ENCODE results near the gene BBS9. TPM values are rescaled to one million over a fixed set of nuclear protein-coding genes. Genes with fewer than 3 reads are reported as not detected.
"Not testable (repeated sequence)": the region's sequence is repeated elsewhere in the genome, so short reads cannot be mapped to it uniquely, and the experiment has no call there.

Gene BBS9
- total RNA-seq, 1 donor from 2014 or later, result 8.8 TPM

DNA sequence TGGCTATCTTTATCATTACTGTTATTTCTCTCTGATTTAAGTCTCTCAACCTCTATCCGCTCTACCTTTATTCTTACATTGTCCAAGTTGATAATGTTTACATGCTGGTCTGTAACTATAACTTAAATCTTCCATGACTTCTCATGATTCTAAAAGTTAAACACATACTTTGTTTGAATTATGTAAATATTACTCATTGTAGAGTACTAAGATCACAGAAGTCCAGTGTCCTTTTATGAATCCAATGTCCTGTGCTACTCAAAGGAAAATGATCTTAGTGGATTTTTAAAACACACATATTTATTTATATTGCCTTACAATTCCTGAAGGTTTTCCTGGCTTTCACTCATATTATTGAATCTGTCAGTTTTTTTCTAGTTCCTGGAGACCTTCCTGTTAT, 70.9 kb downstream of the BBS9 start:
- ATAC-seq, result no peak

DNA sequence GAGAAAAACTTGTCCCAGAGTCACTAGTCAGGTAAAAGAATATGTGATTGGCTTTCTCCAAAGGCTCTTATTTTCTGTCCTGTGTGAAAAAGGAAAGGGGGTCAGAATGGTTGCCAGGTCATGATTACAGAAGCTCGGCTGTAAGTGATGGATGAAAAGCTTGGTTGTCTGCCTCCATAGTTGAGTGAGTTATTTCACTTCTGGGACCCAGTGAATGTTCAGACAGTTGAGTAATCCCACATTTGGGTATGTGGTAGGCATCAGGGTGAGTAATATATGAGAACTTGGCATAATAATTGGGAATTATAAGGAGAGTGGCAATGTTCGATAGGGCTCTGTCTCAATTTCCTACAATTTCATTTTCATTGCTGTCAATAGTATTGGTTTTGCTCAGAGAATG, 72.5 kb downstream of the BBS9 start:
- no peak for ATAC-seq

DNA sequence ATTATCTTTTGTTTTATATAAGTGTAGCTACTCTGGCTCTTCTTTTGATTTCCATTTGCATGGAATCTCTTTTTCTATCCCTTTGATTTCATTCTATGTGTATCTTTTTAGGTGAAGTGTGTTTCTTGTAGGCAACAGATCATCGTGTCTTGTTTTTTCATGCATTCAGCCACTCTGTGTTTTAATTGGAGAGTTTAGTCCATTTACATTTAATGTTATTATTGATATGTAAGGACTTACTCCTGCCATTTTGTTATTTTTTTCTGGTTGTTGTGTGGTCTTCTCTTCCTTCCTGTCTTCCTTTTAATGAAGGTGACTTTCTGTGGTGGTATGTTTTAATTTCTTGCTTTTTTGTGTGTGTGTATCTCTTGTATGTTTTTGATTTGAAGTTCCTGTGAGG, 81.6 kb downstream of the BBS9 start:
- ATAC-seq, result no peak

DNA sequence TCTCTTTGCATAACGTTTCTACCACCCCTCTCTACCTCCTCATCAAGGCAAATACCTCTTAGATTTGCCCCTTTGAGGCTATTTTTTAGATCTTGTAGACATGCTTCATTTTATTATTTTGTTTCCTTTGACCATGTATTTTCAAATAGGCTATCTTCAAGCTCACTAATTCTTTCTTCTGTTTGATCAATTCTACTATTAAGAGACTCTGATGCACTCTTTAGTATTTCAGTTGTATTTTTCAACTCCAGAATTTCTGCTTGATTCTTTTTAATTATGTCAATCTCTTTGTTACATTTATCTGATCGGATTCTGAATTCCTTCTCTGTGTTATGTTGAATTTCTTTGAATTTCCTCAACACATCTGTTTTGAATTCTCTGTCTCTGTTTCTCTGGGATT, 82.8 kb downstream of the BBS9 start:
- ATAC-seq, result no peak

DNA sequence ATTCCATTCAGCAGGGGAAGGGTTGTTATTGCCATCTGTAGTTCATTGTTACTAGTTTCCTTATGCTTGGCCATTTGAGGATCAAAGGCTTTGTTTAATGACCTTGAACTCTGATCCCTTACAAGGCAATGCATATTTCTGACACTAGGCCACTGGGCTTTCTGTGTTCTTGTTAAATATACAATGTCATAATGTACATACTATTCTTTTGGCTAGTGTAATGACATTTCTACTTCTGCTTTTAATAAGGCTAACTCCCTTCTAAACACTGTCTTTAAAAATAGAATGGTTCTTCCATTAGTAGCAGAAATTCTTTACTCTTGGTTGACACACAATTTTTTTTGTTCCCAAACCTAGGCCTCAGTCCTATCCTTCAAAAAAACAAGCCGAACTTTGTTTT, 86.6 kb downstream of the BBS9 start:
- no peak for ATAC-seq

DNA sequence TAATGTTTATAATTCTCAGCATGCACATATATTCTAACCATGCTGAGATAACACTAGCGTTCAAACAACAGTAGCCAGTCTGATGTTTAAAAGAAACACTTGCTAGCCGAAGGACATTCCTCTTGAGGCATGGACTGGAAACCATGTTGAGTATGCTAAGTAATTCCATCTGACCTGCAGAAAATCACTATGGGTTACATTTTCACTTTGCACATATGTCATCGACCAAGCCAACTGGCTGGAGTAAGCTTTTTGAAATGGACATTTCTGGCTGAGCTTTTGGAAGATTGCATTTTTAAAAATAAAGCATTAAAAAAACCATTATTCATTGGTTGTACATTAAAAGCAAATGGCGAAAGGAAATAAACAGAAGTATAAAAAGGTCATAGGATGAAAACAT, 88.2 kb downstream of the BBS9 start:
- ATAC-seq, result no peak

DNA sequence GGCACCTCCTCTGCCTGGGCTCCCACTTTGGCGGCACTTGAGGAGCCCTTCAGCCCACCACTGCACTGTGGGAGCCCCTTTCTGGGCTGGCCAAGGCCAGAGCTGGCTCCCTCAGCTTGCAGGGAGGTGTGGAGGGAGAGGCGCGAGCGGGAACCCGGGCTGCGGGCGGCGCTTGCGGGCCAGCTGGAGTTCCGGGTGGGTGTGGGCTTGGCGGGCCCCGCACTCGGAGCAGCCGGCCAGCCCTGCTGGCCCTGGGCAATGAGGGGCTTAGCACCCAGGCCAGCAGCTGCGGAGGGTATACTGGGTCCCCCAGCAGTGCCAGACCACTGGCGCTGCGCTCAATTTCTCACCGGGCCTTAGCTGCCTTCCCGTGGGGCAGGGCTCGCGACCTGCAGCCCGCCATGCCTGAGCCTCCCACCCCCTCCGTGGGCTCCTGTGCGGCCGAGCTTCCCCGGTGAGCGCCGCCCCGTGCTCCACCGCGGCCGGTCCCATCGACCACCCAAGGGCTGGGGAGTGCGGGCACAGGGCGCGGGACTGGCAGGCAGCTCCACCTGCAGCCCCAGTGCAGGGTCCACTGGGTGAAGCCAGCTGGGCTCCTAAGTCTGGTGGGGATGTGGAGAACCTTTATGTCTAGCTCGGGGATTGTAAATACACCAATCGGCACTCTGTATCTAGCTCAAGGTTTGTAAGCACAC, 89.6 kb downstream of the BBS9 start:
- ATAC-seq, result not testable (repeated sequence)

DNA sequence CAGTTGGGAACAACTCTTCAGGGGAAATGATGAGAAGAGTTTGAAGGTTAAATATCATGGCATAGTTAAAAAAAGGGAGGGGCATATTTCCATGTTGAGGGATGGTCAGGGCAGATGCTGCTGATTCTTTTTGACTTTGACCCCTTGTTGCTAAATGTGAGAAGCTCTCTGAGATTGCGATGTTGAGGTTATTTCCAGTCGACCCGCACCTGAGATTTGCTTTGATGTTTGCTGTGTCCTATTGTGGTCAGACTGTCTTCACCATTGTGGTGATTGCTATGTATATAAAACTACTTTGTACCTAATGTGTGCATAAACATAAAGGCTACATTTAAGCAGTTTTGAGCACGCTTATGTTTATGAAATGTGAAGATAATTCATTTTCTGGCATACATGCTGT, 90.9 kb downstream of the BBS9 start:
- ATAC-seq, result no peak

DNA sequence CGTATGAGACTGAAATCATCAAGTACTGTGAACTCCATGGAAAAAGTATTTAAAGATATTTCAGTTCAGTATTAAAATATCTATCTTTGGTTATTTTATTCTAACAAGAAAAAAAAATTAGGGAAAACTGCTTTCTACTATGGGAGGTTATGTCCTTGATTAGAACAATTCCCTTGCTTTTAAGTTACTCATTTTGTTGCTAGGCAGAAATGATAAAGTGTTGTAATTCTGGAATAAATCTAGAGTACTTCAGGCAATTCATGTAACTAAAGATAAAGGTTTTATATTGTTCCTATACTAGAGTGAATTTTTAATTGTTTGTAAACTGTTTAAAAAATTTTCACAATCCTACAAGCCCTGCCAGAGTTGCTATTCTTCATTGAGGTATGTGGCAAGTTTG, 92.0 kb downstream of the BBS9 start:
- no peak for ATAC-seq

DNA sequence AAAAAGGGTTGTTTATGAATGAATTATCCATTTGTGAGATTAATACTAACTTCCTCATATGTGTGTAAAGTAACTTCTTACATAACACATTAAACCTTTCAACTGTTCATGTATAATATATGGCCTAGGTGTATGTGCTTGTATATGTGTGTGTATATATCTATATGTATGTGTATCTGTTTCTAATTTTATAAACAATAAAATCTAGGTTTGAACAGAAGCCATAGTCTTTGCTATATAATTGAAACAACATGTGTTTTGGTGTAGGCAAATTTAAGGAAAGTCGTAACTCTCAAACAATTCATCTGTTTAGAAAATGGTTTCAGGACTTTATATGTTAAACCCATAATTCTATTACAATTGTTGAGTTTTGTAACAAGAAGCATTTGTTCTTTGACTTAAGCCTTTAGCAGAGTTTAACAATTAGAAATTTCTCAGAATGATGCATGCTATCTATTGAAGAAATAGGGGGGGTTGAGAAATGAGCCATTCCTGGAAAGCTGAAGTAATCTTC, 103.3 kb downstream of the BBS9 start:
- ATAC-seq, result no peak

DNA sequence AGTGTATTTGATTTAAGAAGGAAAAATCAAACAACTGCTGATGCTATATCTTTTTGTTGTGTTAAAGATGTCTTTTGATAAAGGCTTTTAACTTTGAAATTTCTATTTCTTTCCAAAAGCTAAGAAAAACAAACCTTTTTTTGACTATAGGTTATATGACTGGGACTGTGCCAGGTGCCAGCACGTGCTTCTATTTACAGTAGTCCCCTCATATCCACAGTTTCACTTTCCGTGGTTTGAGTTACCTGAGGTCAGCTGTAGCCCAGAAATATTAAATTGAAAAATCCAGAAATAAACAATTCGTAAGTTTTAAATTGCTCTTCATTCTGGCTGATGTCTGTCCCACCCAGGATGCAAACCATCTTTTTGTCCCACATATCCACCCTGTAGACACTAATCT, 104.3 kb downstream of the BBS9 start:
- no peak for ATAC-seq

DNA sequence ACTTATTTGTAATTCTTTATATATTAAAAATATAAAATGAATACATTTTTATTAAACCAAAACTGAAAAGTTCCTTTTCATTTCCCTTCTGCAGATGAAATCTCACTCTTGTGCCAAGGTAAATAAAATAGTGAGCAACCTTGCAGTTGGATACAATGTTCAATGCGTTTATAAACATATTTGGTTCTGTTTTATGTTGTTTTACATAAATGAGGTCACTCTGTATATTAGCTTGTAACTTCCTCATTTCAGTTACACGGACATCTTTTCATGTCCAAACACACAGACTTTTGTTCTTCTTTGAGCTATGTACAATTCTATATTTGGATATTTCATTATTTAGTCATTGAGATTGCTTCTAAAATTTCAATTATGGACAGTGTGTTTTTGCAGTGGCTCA, 107.7 kb downstream of the BBS9 start:
- ATAC-seq, result no peak

DNA sequence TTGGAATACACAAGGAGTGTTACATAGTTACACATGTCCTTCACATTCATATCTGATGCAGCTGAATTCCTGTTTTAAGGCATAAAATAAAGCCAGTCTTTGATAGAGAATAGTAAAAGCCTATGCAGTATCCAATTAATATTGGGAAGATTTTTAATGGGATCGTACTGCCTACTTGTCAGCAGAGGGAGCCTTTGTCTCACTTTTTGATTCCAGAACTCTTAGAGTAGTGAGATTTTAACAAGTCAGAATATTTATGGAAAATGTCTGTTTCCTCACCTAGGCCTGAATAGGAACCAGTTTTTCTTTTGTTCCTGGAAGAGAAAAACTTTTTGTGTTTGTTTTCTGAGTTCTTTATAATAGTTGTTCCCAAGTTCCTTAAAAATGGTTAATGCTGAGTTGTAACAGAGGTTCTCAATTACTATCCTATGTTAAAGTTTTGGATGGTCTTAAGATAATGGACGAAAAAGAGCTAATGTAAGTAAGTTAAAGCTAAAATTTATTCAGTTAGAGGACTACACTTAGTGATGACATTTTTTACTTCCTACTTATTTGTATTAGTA, 114.0 kb downstream of the BBS9 start:
- peak; percentile 60 for ATAC-seq

DNA sequence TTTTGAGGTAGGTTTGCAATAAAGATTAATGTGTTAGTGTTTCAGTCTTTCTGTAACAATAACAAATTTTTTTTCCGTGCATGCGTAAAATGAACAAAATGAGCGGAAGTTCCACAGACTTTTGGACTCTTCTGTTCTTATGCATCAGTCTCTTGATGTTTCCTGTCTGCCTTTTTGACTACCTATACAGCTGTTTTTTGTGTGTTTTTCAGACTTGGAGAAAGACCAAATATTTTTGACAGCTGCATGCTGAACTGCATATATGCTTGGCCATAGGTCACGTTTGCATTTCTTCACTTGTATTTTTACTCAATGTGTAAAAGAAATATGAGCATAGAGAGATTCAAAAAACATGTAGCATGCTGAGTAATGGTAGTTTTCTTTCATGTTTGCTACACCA, 119.3 kb downstream of the BBS9 start:
- ATAC-seq, result no peak

DNA sequence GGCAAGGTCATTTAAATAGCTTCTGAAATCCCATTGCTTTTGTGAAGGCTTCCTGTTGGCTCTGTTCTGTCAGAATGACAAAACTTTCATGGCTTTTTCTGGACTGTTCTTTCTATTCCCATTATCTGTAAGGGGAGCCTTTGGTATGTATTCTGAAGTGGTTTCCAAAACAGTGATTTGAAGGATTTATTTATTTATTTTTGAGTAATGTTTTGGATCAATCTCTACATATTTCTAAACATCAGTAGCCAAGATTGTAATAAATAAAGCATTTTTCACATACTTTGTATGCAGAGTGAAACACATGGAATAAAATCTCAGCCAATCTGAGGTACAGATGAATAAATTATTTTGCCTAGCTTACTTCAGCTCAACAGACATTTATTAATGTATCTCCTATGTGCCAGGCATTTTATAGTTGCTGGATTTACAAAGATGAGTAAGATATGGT, 121.1 kb downstream of the BBS9 start:
- ATAC-seq, result no peak

DNA sequence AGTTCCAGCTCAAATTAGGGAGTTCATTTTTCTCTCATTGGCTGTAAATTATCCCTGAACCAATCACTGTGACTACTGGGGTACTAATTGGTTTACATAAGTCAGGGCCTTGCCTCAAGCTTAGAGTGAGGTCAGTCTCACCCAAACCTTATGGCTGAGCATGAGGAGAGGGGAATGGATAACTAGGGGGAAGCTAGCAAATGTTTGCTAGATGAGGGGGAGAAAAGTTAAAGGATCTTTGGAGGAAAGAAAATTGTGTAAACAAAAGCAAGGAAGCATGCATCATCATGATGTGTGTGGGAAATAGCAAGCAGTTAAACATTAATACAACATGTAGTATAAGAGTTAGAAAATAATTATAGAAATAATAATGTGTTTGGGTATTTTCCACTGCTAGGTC, 121.9 kb downstream of the BBS9 start:
- ATAC-seq, result no peak

DNA sequence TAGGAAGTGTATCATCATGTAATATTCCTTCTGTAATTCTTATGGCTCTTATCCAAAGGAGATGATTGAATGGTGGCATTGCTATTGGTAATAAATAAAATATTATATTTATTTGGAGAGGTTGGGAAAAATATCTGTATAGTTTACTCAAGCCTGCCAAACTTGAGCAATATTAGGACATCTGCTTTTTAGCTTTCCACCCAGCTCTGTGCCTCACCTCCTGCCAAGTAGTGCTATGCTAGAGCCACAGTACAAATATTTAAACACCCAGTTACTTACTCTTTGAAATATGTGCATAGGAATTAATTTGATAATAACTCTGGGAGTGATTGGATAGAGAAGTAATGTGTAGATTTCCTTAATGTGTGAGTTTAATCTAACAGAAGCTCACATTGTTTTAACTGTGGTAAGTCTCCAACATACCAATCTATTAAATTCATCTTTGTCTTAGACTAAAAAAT, 129.2 kb downstream of the BBS9 start:
- no peak for ATAC-seq

DNA sequence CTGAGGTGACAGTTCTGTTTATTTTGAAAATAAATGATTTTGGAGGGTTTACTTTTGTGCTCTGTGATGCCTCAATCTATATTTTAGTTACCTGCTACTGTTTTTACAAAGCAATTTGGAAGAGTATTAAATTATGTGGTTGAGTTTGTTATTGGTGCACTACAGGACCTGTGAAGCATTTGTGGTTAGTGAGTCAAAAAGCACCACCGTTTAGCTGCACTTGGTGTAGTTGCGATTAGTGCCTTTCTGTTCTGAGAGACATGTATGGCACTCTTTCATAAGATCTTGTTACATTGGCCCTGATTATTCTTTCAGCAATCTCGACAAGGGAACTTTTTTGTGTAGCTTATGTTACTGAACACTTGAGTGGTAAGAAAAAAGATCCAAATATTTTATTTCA, 132.2 kb downstream of the BBS9 start:
- ATAC-seq, result no peak

DNA sequence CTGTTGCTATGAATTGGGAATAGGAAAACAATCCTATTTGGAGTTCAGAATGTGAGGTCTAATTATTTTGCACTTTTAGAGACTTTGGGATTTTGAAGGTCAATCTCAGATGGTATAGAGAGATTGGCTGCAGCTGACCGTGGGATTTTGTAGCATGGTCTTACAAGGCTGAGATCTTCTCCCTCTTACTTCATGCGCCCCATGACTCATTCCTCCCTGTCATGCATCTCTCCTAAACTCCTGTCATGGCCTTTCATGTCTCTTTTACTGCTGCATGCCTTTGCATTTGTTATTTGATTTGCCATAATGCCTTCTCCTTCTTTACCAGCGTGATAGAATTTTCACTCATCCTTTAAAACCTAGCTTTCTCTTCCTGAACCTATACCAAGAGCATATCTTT, 133.1 kb downstream of the BBS9 start:
- ATAC-seq, result no peak

DNA sequence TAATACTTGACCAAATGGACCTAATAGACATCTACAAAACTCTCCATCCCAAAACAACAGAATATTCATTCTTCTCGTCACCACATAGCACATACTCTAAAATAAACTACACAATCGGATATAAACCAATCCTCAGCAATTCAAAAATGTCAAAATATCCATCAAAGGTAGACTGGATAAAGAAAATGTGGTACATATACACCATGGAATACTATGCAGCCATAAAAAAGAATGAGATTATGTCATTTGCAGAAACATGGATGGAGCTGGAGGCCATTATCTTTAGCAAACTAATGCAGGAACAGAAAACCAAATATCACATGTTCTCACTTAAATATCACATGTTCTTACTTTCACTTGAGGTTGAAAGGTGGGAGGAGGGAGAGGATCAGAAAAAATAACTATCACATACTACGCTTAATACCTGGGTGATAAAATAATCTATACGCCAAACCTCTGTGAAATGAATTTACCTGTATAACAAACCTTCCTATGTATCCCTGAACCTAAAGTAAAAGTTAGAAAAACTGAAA, 142.5 kb downstream of the BBS9 start:
- not testable (repeated sequence) for ATAC-seq

DNA sequence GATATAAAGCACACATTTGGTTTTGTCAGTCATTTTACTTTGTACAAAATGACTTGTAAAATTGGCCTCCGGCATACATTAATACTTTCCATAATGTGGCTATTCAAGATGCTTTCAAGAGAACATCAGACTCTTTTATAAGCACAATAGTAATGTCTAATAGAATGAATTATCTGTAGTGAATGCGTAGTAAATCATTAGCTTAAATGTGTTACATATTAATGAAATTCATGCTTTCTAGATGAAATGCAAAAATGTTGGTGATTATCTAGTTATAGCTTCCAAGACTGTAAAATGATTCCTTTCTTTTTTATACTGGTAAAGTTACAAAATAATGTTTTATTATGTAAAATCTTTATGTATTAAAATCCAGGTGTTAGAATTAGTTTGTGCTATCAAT, 144.0 kb downstream of the BBS9 start:
- ATAC-seq, result no peak

DNA sequence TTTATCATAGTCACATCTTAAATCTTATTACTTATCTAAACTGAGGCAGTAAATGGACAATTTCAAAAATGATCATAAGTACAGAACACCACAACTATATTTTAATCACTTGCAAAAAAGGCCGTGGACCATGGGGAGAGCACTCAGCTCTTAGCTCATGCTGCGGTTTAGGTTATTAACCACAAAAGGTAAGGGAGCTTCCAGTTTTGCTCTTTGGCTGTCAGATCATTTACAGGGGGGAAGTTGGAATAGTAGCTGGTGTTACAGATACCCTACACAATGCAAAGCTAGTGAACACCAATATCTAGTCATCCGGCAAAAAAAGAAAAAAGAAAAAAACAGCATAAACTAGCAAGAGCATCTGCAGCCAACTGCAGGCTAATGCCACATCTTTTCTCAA, 147.0 kb downstream of the BBS9 start:
- ATAC-seq, result no peak

DNA sequence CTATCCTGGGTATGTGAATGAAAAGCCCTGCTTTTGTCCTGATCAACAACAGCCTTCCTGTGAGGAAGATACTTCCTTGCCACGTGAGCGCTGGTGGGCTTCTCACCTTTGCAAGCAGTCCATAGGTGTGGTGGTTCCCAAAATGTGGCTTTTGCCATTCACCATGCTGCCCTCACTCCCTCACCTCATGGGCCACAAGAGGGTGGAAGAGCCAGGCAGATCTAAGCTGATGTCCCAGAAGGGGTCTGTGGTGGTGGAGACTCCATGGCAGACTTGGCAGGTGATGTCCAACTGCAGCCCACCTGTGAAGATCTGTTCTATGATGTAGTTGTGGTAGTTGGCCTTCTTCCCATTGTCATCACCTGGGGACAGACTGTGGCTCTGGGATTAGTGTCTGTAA, 147.4 kb downstream of the BBS9 start:
- ATAC-seq, result no peak

DNA sequence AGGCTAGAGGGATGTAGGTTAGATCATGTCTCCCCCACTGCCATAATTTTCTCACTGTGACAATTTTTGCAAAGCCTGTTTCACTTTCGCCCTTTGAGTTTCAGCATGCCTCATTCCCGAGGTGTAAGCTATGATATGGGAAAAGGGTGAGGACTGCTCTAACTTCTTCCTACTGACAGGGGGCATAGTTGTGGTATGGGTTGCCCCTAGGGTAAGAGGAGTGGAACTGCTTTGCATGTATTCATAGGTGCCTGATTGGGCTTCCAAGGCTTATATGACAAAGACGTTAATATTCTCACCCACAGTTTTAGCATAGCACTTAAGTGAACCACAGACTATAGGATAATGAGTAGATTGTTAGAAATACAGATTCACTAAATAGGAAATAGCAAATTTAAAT, 148.7 kb downstream of the BBS9 start:
- no peak for ATAC-seq

All from esophagus mucosa (tissue), 1 donor.